H9 (cell line): Measurements from ENCODE around the gene TSR2. TPM values are rescaled to one million over a fixed set of nuclear protein-coding genes. Genes with fewer than 3 reads are reported as not detected.
A peak's percentile ranks its signal among the peaks of the same experiment; 100 is the strongest.

Experiments
- DNase-seq: peaks from one replicate; pipeline ENCODE4 v3.0.0-alpha.2; 2017
- H2AFZ ChIP-seq: one replicate; pipeline ENCODE4 v1.6.1; 2013; ENCODE audit warnings: mild to moderate bottlenecking, low read length, control low read depth, moderate library complexity
- H2AK5ac ChIP-seq: 2 replicates; pipeline ENCODE4 v1.6.1; 2013; ENCODE audit warnings: low read length, control low read depth, mixed read lengths; ENCODE audit not compliant: insufficient read length
- H2BK120ac ChIP-seq: one replicate; pipeline ENCODE4 v1.6.1; 2013; ENCODE audit warnings: low read depth, mild to moderate bottlenecking, low read length, control low read depth, inconsistent platforms; ENCODE audit not compliant: poor library complexity, severe bottlenecking
- H2BK12ac ChIP-seq: 2 replicates; pipeline ENCODE4 v1.6.1; 2013; ENCODE audit warnings: low read length, control low read depth, mixed read lengths, low read depth; ENCODE audit not compliant: insufficient read length
- H2BK15ac ChIP-seq: 2 replicates; pipeline ENCODE4 v1.6.1; 2013; ENCODE audit warnings: low read depth, low read length, control low read depth
- H2BK20ac ChIP-seq: one replicate; pipeline ENCODE4 v1.6.1; 2013; ENCODE audit warnings: low read depth, mild to moderate bottlenecking, low read length, control low read depth, inconsistent platforms; ENCODE audit not compliant: poor library complexity, severe bottlenecking
- H2BK5ac ChIP-seq: 2 replicates; pipeline ENCODE4 v1.6.1; 2013; ENCODE audit warnings: low read length, control low read depth, mixed read lengths; ENCODE audit not compliant: insufficient read length
- H3K14ac ChIP-seq: 2 replicates; pipeline ENCODE4 v1.6.1; 2013; ENCODE audit warnings: low read length, control low read depth; ENCODE audit not compliant: insufficient read depth
- H3K18ac ChIP-seq: 2 replicates; pipeline ENCODE4 v1.6.1; 2013; ENCODE audit warnings: low read depth, mild to moderate bottlenecking, mixed read lengths, low read length, control low read depth; ENCODE audit not compliant: insufficient read length
- H3K23ac ChIP-seq: 2 replicates; pipeline ENCODE4 v1.6.1; 2013; ENCODE audit warnings: low read length, control low read depth, mixed read lengths, low read depth; ENCODE audit not compliant: insufficient read length
- H3K23me2 ChIP-seq: 2 replicates; pipeline ENCODE4 v1.6.1; 2013; ENCODE audit warnings: low read depth, mild to moderate bottlenecking, mixed read lengths, low read length, control low read depth; ENCODE audit not compliant: insufficient read length, poor library complexity, severe bottlenecking
- H3K27ac ChIP-seq: 2 replicates; pipeline ENCODE4 v1.5.1; 2013; ENCODE audit warnings: low read length, control low read depth, mixed read lengths, low read depth; ENCODE audit not compliant: insufficient read length
- H3K27me3 ChIP-seq: 2 replicates; pipeline ENCODE4 v1.6.1; 2013; ENCODE audit warnings: low read length, control low read depth, inconsistent platforms; ENCODE audit not compliant: insufficient read depth
- H3K4ac ChIP-seq: 2 replicates; pipeline ENCODE4 v1.6.1; 2013; ENCODE audit warnings: low read depth, mild to moderate bottlenecking, control low read depth, inconsistent platforms, low read length, moderate library complexity
- H3K4me1 ChIP-seq: 2 replicates; pipeline ENCODE4 v1.6.1; 2013; ENCODE audit warnings: low read length, control low read depth, inconsistent platforms; ENCODE audit not compliant: insufficient read depth
- H3K4me2 ChIP-seq: 2 replicates; pipeline ENCODE4 v1.6.1; 2013; ENCODE audit warnings: low read length, control low read depth, mixed read lengths; ENCODE audit not compliant: insufficient read length, insufficient read depth
- H3K56ac ChIP-seq: 2 replicates; pipeline ENCODE4 v1.6.1; 2013; ENCODE audit warnings: low read depth, mild to moderate bottlenecking, mixed read lengths, low read length, control low read depth; ENCODE audit not compliant: insufficient read length
- H3K79me1 ChIP-seq: 2 replicates; pipeline ENCODE4 v1.6.1; 2013; ENCODE audit warnings: low read depth, mild to moderate bottlenecking, moderate library complexity, low read length, control low read depth, inconsistent platforms; ENCODE audit not compliant: insufficient read depth, poor library complexity, severe bottlenecking
- H3K79me2 ChIP-seq: 2 replicates; pipeline ENCODE4 v1.6.1; 2013; ENCODE audit warnings: low read length, control low read depth, inconsistent platforms; ENCODE audit not compliant: insufficient read depth
- H3K9ac ChIP-seq: 2 replicates; pipeline ENCODE4 v1.6.1; 2013; ENCODE audit warnings: low read length, control low read depth, mixed read lengths; ENCODE audit not compliant: insufficient read length; ENCODE audit errors: extremely low read depth
- H3K9me3 ChIP-seq: one replicate; pipeline ENCODE4 v1.6.1; 2013; ENCODE audit warnings: low read depth, low read length, inconsistent platforms; ENCODE audit not compliant: control insufficient read depth
- H3T11ph ChIP-seq: one replicate; pipeline ENCODE4 v1.6.1; 2013; ENCODE audit warnings: mild to moderate bottlenecking, low read length, control low read depth, inconsistent platforms
- H4K20me1 ChIP-seq: one replicate; pipeline ENCODE4 v1.6.1; 2013; ENCODE audit not compliant: control insufficient read depth, insufficient read length, insufficient read depth
- H4K5ac ChIP-seq: 2 replicates; pipeline ENCODE4 v1.6.1; 2013; ENCODE audit warnings: low read depth, mild to moderate bottlenecking, mixed read lengths, low read length, control low read depth; ENCODE audit not compliant: insufficient read length
- H4K8ac ChIP-seq: replicated peaks from 2 replicates; pipeline ENCODE4 v1.6.1; 2013; ENCODE audit warnings: low read length, control low read depth, mixed read lengths, low read depth; ENCODE audit not compliant: insufficient read length
- H4K91ac ChIP-seq: 2 replicates; pipeline ENCODE4 v1.6.1; 2013; ENCODE audit warnings: low read depth, mild to moderate bottlenecking, moderate library complexity, mixed read lengths, low read length, control low read depth; ENCODE audit not compliant: insufficient read length
- H3K27ac Mint-ChIP-seq, 3 experiments: 2 replicates in 2 of 3; 3 replicates in 1 of 3; pipeline ENCODE4 v1.8.0; 2020 to 2021; ENCODE audit warnings: mixed read lengths in 3 of 3, mild to moderate bottlenecking in 1 of 3, moderate library complexity in 1 of 3
- H3K27me3 Mint-ChIP-seq: 2 replicates; pipeline ENCODE4 v1.8.0; 2021; ENCODE audit warnings: low read depth, mild to moderate bottlenecking, moderate library complexity, mixed read lengths
- H3K36me3 Mint-ChIP-seq, 3 experiments: 2 replicates in 2 of 3; 3 replicates in 1 of 3; pipeline ENCODE4 v1.8.0; 2020 to 2021; ENCODE audit warnings: low read depth in 3 of 3, mixed read lengths in 3 of 3; ENCODE audit not compliant: insufficient read depth in 1 of 3
- H3K4me1 Mint-ChIP-seq, 2 experiments: 2 replicates each; pipeline ENCODE4 v1.8.0; 2020; ENCODE audit warnings: mixed read lengths in 2 of 2
- H3K4me3 Mint-ChIP-seq, 2 experiments: 2 replicates in 1 of 2; 3 replicates in 1 of 2; pipeline ENCODE4 v1.8.0; 2020 to 2021; ENCODE audit warnings: mild to moderate bottlenecking in 2 of 2, mixed read lengths in 2 of 2, moderate library complexity in 1 of 2
- H3K9me3 Mint-ChIP-seq, 2 experiments: 2 replicates in 1 of 2; 3 replicates in 1 of 2; pipeline ENCODE4 v1.8.0; 2020; ENCODE audit warnings: mild to moderate bottlenecking in 2 of 2, mixed read lengths in 2 of 2, moderate library complexity in 1 of 2
- WGBS: extraction: QIAGEN DNeasy Blood & Tissue Kit; methylation state at CpG from one replicate; pipeline ENCODE4 v1.1.7; 2013; ENCODE audit warnings: missing lambda C conversion rate, low lambda C conversion rate, mixed read lengths; ENCODE audit not compliant: insufficient read length; ENCODE audit errors: extremely low coverage; 5-methylcytosine and 5-hydroxymethylcytosine counted together
- total RNA-seq: library from RNA; stranded (reverse); gene quantifications from 2 replicates; pipeline ENCODE4 v1.2.1, GENCODE V29; 2021
- TF ChIP-seq, protein P1 (sequence below): fragments of 200-600 bp; sonication (generic); conservative IDR thresholded peaks from 3 replicates; pipeline ENCODE4 v1.8.0; 2021; ENCODE audit warnings: antibody characterized with exemption, mild to moderate bottlenecking

TSR2 gene
- total RNA-seq, 1 experiment from 2014 or later = 51.7 TPM

- peak overlapping the region; percentile 22 for H3K4me2 ChIP-seq
- no peak overlapping the region for H4K5ac ChIP-seq
- no peaks in the 10 kb centered on the region for H3K79me2 ChIP-seq
- Mint-ChIP-seq H3K4me1 (peaks cover 9 to 10% of the 10 kb centered on the region in 2 experiments), H3K9me3 (peaks cover 69 to 73% of the 10 kb centered on the region in 2 experiments), H3K27me3 (peaks cover 6% of the 10 kb centered on the region; the same call in 1 of the 2 replicates), H3K27ac (peak overlapping the region; percentile 15 to 98 (median 22); a peak in 6 of 7 replicates), H3K4me3 (peak overlapping the region; percentile 26 to 70; a peak in 4 of 5 replicates), H3K36me3 (peaks cover 0 to 7% (median 5%) of the 10 kb centered on the region in 3 experiments; a peak in 5 of 7 replicates)
- no peak overlapping the region for H4K8ac ChIP-seq
- no peak overlapping the region for H2AFZ ChIP-seq
- no peak overlapping the region for H2BK20ac ChIP-seq
- H3K4ac ChIP-seq = no peak overlapping the region
- H3K27me3 ChIP-seq = no peaks in the 10 kb centered on the region
- no peak overlapping the region for H3K18ac ChIP-seq
- H3T11ph ChIP-seq = no peak overlapping the region
- DNase-seq = peak; percentile 49
- H3K79me1 ChIP-seq = no peaks in the 10 kb centered on the region
- H3K9me3 ChIP-seq = peaks cover 33% of the 10 kb centered on the region
- H3K14ac ChIP-seq = no peak overlapping the region
- H3K23ac ChIP-seq = no peak overlapping the region
- H3K56ac ChIP-seq = no peak overlapping the region
- H2BK15ac ChIP-seq = no peak overlapping the region
- no peak overlapping the region for H2BK120ac ChIP-seq
- H4K20me1 ChIP-seq = no peaks in the 10 kb centered on the region
- H4K91ac ChIP-seq = no peak overlapping the region
- no peaks in the 10 kb centered on the region for H3K4me1 ChIP-seq
- WGBS = no CpG with 5 or more reads among the region's 13 CpGs
- H3K27ac ChIP-seq = peak overlapping the region; percentile 29
- H3K23me2 ChIP-seq = no peaks in the 10 kb centered on the region
- no peak overlapping the region for H3K9ac ChIP-seq
- H2BK5ac ChIP-seq = no peak overlapping the region
- H2BK12ac ChIP-seq = no peak overlapping the region
- TF ChIP-seq, protein P1, sequence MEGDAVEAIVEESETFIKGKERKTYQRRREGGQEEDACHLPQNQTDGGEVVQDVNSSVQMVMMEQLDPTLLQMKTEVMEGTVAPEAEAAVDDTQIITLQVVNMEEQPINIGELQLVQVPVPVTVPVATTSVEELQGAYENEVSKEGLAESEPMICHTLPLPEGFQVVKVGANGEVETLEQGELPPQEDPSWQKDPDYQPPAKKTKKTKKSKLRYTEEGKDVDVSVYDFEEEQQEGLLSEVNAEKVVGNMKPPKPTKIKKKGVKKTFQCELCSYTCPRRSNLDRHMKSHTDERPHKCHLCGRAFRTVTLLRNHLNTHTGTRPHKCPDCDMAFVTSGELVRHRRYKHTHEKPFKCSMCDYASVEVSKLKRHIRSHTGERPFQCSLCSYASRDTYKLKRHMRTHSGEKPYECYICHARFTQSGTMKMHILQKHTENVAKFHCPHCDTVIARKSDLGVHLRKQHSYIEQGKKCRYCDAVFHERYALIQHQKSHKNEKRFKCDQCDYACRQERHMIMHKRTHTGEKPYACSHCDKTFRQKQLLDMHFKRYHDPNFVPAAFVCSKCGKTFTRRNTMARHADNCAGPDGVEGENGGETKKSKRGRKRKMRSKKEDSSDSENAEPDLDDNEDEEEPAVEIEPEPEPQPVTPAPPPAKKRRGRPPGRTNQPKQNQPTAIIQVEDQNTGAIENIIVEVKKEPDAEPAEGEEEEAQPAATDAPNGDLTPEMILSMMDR = no peak
- H2AK5ac ChIP-seq = no peak overlapping the region
These were observed 24.5 kb upstream of the TSR2 start for GRCh38 chrX:54415534-54416350.
